H1 (cell line): ENCODE results near the gene KRT14. TPM values are rescaled to one million over a fixed set of nuclear protein-coding genes. Genes with fewer than 3 reads are reported as not detected.
A peak's percentile ranks its signal among the peaks of the same experiment; 100 is the strongest.

Experiments
- CTCF ChIA-PET: fragments of 300-600 bp; sonication (Branson Sonifier 250); formaldehyde crosslinking; loops from one replicate; lab custom pipeline; 2021; ENCODE audit not compliant: partially characterized antibody; lab: Charles Lee
- POLR2A ChIA-PET: fragments of 300-600 bp; sonication (Branson Sonifier 250); formaldehyde crosslinking; loops from one replicate; lab custom pipeline; 2021; ENCODE audit warnings: inconsistent platforms; ENCODE audit not compliant: partially characterized antibody; lab: Charles Lee
- DNase-seq, 2 experiments: peaks; one replicate each; pipeline versions ENCODE4 v3.0.0 to v3.0.0-alpha.2; 2010 to 2022; ENCODE audit warnings: low spot score in 2 of 2, low read depth in 1 of 2, mixed read lengths in 1 of 2
- FAIRE-seq: peaks from 2 replicates; lab custom pipeline; 2011; peaks lifted over from hg19 to GRCh38; lab: Jason Lieb, UNC
- H2AFZ ChIP-seq: 2 replicates; pipeline ENCODE4 v1.8.1; 2012; ENCODE audit warnings: low read length, inconsistent platforms
- H2AK5ac ChIP-seq: 2 replicates; pipeline ENCODE4 v1.6.1; 2013; ENCODE audit warnings: low read depth, low read length
- H2BK120ac ChIP-seq: replicated peaks from 2 replicates; pipeline ENCODE3; 2013; ENCODE audit warnings: low read depth, low read length, inconsistent platforms
- H2BK12ac ChIP-seq: 2 replicates; pipeline ENCODE4 v1.6.1; 2013; ENCODE audit warnings: low read depth, low read length
- H2BK15ac ChIP-seq: 2 replicates; pipeline ENCODE4 v1.6.1; 2013; ENCODE audit warnings: low read length
- H2BK20ac ChIP-seq: 2 replicates; pipeline ENCODE4 v1.6.1; 2013; ENCODE audit warnings: low read length
- H2BK5ac ChIP-seq: 2 replicates; pipeline ENCODE4 v1.6.1; 2013; ENCODE audit warnings: low read depth, low read length
- H3K14ac ChIP-seq: 2 replicates; pipeline ENCODE4 v1.6.1; 2013; ENCODE audit warnings: inconsistent platforms; ENCODE audit not compliant: insufficient read length
- H3K18ac ChIP-seq: 2 replicates; pipeline ENCODE4 v1.6.1; 2013; ENCODE audit warnings: low read length; ENCODE audit errors: extremely low read depth
- H3K23ac ChIP-seq: 2 replicates; pipeline ENCODE4 v1.6.1; 2013; ENCODE audit warnings: inconsistent platforms; ENCODE audit not compliant: insufficient read length
- H3K23me2 ChIP-seq: 2 replicates; pipeline ENCODE4 v1.6.1; 2013; ENCODE audit warnings: low read depth, low read length
- H3K27ac ChIP-seq: 2 replicates; pipeline ENCODE4 v1.6.1; 2011; ENCODE audit warnings: low read depth, low read length, inconsistent platforms
- H3K27me3 ChIP-seq, 4 experiments: replicated peaks in 1 of 4; 1 replicate in 1 of 4; 2 replicates in 3 of 4; pipeline versions ENCODE4 v1.6.1 to v1.8.1; 2011 to 2013; ENCODE audit warnings: low read length in 3 of 4, mild to moderate bottlenecking in 3 of 4, inconsistent platforms in 2 of 4, mixed read lengths in 2 of 4, moderate library complexity in 1 of 4; ENCODE audit not compliant: control insufficient read depth in 3 of 4, insufficient read depth in 3 of 4; ENCODE audit errors: extremely low read depth in 1 of 4
- H3K36me3 ChIP-seq, 4 experiments: 2 replicates each; pipeline versions ENCODE4 v1.6.1 to v1.8.1; 2011 to 2013; ENCODE audit warnings: mild to moderate bottlenecking in 4 of 4, low read length in 3 of 4, moderate library complexity in 2 of 4, control low read depth in 1 of 4, inconsistent platforms in 1 of 4; ENCODE audit not compliant: insufficient read depth in 4 of 4, control insufficient read depth in 2 of 4
- H3K4ac ChIP-seq: replicated peaks from 2 replicates; pipeline ENCODE3; 2013; ENCODE audit warnings: low read length, low read depth, mixed read lengths, inconsistent platforms; ENCODE audit not compliant: insufficient read length
- H3K4me1 ChIP-seq, 4 experiments: replicated peaks in 1 of 4; 1 replicate in 1 of 4; 2 replicates in 3 of 4; pipeline versions ENCODE4 v1.6.1 to v1.8.1; 2011 to 2013; ENCODE audit warnings: low read length in 3 of 4, inconsistent platforms in 2 of 4, mixed read lengths in 1 of 4; ENCODE audit not compliant: insufficient read depth in 4 of 4, control insufficient read depth in 3 of 4
- H3K4me2 ChIP-seq, 2 experiments: 2 replicates each; pipeline versions ENCODE4 v1.6.1 to v1.8.1; 2011 to 2013; ENCODE audit warnings: low read depth in 2 of 2, low read length in 2 of 2, control low read depth in 1 of 2, inconsistent platforms in 1 of 2, mild to moderate bottlenecking in 1 of 2; ENCODE audit not compliant: insufficient read depth in 1 of 2
- H3K4me3 ChIP-seq, 4 experiments: fragments of 200-600, 300-600 bp in 1 of 4; sonication (generic), shearing (Covaris generic), sonication (Bioruptor Twin) in 1 of 4; 2 replicates each; pipeline versions ENCODE4 v1.5.1 to v1.8.1; 2011 to 2016; ENCODE audit warnings: low read length in 4 of 4, low read depth in 3 of 4, control low read depth in 2 of 4, inconsistent platforms in 2 of 4, mild to moderate bottlenecking in 2 of 4, mixed read lengths in 1 of 4, moderate library complexity in 1 of 4; ENCODE audit not compliant: insufficient read depth in 2 of 4; ENCODE audit errors: extremely low read depth in 1 of 4
- H3K56ac ChIP-seq: replicated peaks from 2 replicates; pipeline ENCODE3; 2013; ENCODE audit warnings: low read depth, mild to moderate bottlenecking, mixed read lengths, low read length, inconsistent platforms; ENCODE audit not compliant: insufficient read length
- H3K79me1 ChIP-seq: 2 replicates; pipeline ENCODE4 v1.6.1; 2013; ENCODE audit warnings: low read depth, low read length, control low read depth
- H3K79me2 ChIP-seq, 2 experiments: 2 replicates each; pipeline versions ENCODE4 v1.6.1 to v1.8.1; 2012 to 2013; ENCODE audit warnings: low read length in 2 of 2, mild to moderate bottlenecking in 2 of 2, inconsistent platforms in 1 of 2; ENCODE audit not compliant: insufficient read depth in 2 of 2, control insufficient read depth in 1 of 2
- H3K9ac ChIP-seq, 4 experiments: replicated peaks in 1 of 4; 1 replicate in 1 of 4; 2 replicates in 3 of 4; pipeline versions ENCODE4 v1.6.1 to v1.8.1; 2011 to 2013; ENCODE audit warnings: low read depth in 3 of 4, low read length in 3 of 4, control low read depth in 2 of 4, mild to moderate bottlenecking in 2 of 4, moderate library complexity in 2 of 4, inconsistent platforms in 1 of 4; ENCODE audit errors: extremely low read depth in 1 of 4
- H3K9me3 ChIP-seq, 2 experiments: 2 replicates each; pipeline versions ENCODE4 v1.6.1 to v1.8.1; 2012 to 2013; ENCODE audit warnings: mild to moderate bottlenecking in 2 of 2, moderate library complexity in 2 of 2, control low read depth in 1 of 2, inconsistent platforms in 1 of 2, low read depth in 1 of 2, low read length in 1 of 2, mixed read lengths in 1 of 2; ENCODE audit not compliant: insufficient read depth in 2 of 2
- H4K20me1 ChIP-seq, 2 experiments: replicated peaks in 1 of 2; 2 replicates each; pipeline versions ENCODE3 to v1.8.1; 2011 to 2013; ENCODE audit warnings: inconsistent platforms in 2 of 2, low read length in 2 of 2, mild to moderate bottlenecking in 1 of 2; ENCODE audit not compliant: insufficient read depth in 2 of 2, control insufficient read depth in 1 of 2
- H4K5ac ChIP-seq: 2 replicates; pipeline ENCODE4 v1.6.1; 2013; ENCODE audit warnings: low read length, low read depth, mixed read lengths, inconsistent platforms; ENCODE audit not compliant: insufficient read length
- H4K8ac ChIP-seq: 2 replicates; pipeline ENCODE4 v1.8.0; 2013; ENCODE audit warnings: mild to moderate bottlenecking, moderate library complexity, low read length, inconsistent platforms; ENCODE audit not compliant: insufficient read depth; ENCODE audit errors: extremely low read depth
- H4K91ac ChIP-seq: replicated peaks from 2 replicates; pipeline ENCODE3; 2013; ENCODE audit warnings: low read length, mixed read lengths, inconsistent platforms; ENCODE audit not compliant: insufficient read length
- BCL11A ChIP-seq, 2 experiments: IDR thresholded peaks; one replicate each; pipeline ENCODE4 v1.6.1; 2011; ENCODE audit warnings: low read depth in 2 of 2, low read length in 2 of 2, mild to moderate bottlenecking in 2 of 2
- CBX5 ChIP-seq: fragments of 300-800, 300-1000 bp; sonication (generic); IDR thresholded peaks from 2 replicates; pipeline ENCODE4 v1.7.1; 2016; ENCODE audit warnings: antibody characterized with exemption, low read length, low read depth
- CEBPB ChIP-seq: IDR thresholded peaks from 2 replicates; pipeline ENCODE4 v1.6.1; 2012; ENCODE audit warnings: low read depth, low read length
- CHD1 ChIP-seq: IDR thresholded peaks from 2 replicates; pipeline ENCODE4 v1.6.1; 2012; ENCODE audit warnings: low read depth, low read length, improper control_type of control experiment
- EGR1 ChIP-seq: IDR thresholded peaks from 2 replicates; pipeline ENCODE4 v1.6.1; 2011; ENCODE audit warnings: low read depth, low read length, borderline replicate concordance
- EZH2 ChIP-seq: fragments of 200-600 bp; sonication (generic); IDR thresholded peaks from 2 replicates; pipeline ENCODE4 v1.7.1; 2012; ENCODE audit warnings: low read depth, mild to moderate bottlenecking, moderate library complexity, low read length, inconsistent platforms; ENCODE audit not compliant: severe bottlenecking
- GTF2F1 ChIP-seq: IDR thresholded peaks from 2 replicates; pipeline ENCODE4 v1.6.1; 2012; ENCODE audit warnings: low read depth, low read length, improper control_type of control experiment, borderline replicate concordance
- JUND ChIP-seq: IDR thresholded peaks from 2 replicates; pipeline ENCODE4 v1.6.1; 2011; ENCODE audit warnings: mild to moderate bottlenecking, improper control_type of control experiment, low read length
- NRF1 ChIP-seq: IDR thresholded peaks from 2 replicates; pipeline ENCODE4 v1.6.1; 2011; ENCODE audit warnings: mild to moderate bottlenecking, low read depth, low read length, improper control_type of control experiment
- RNF2 ChIP-seq: fragments of 200-900, 300-1000 bp; sonication (generic); IDR thresholded peaks from 2 replicates; pipeline ENCODE4 v1.7.1; 2016; ENCODE audit warnings: borderline replicate concordance, low read depth, mild to moderate bottlenecking, antibody characterized with exemption, low read length; ENCODE audit not compliant: poor library complexity, severe bottlenecking; ENCODE audit errors: missing control alignments
- RXRA ChIP-seq: IDR thresholded peaks from 2 replicates; pipeline ENCODE4 v1.6.1; 2011; ENCODE audit warnings: low read depth, mild to moderate bottlenecking, low read length, moderate library complexity; ENCODE audit not compliant: insufficient read depth
- SIRT6 ChIP-seq: IDR thresholded peaks from one replicate; pipeline ENCODE4 v1.7.1; 2012; ENCODE audit warnings: low read length, inconsistent platforms
- SP1 ChIP-seq: IDR thresholded peaks from 2 replicates; pipeline ENCODE4 v1.6.1; 2011; ENCODE audit warnings: low read depth, low read length
- SUZ12 ChIP-seq: fragments of 200-600 bp; sonication (generic); IDR thresholded peaks from 2 replicates; pipeline ENCODE4 v1.6.1; 2012; ENCODE audit warnings: mild to moderate bottlenecking, inconsistent platforms, low read length, moderate library complexity, mixed read lengths
- WGBS, 2 experiments: shearing (Covaris generic) in 1 of 2; methylation state at CpG; one replicate each; pipeline versions ENCODE4 v1.1.6 to v1.1.7; 2013 to 2015; ENCODE audit warnings: low lambda C conversion rate in 2 of 2, mixed read lengths in 2 of 2, inconsistent platforms in 1 of 2, low coverage in 1 of 2, missing lambda C conversion rate in 1 of 2; ENCODE audit not compliant: insufficient replicate concordance in 2 of 2, insufficient coverage in 1 of 2, insufficient read length in 1 of 2; ENCODE audit errors: extremely low coverage in 1 of 2, missing lambda C conversion rate in 1 of 2; 5-methylcytosine and 5-hydroxymethylcytosine counted together
- polyA plus RNA-seq, 7 experiments: library from polyadenylated mRNA; depleted of rRNA in 3 of 7; stranded (reverse) in 5 of 7; unstranded in 2 of 7; fragments of >200 nt in 5 of 7; fragments of 200-250 nt in 2 of 7; gene quantifications; 1 replicate in 5 of 7; 2 replicates in 1 of 7; 4 replicates in 1 of 7; pipeline versions ENCODE4 v1.2.1 to v1.2.3, GENCODE V29; 2011 to 2013; ENCODE audit warnings: missing spikeins in 2 of 7, mixed read lengths in 2 of 7
- total RNA-seq: library from RNA; stranded (reverse); fragmentation: NEBNext Ultra II Directional; extraction: Animal tissue kit (Norgen Biotek cat#: 25700); gene quantifications from 2 replicates; pipeline ENCODE4 v1.2.1, GENCODE V29; 2021

KRT14 gene
- total and polyA plus RNA-seq, 2 of the 8 experiments (the other 6 are each of a cell fraction or from before 2014, with no cell fraction given), result 0.35 TPM; not detected in 1

DNA sequence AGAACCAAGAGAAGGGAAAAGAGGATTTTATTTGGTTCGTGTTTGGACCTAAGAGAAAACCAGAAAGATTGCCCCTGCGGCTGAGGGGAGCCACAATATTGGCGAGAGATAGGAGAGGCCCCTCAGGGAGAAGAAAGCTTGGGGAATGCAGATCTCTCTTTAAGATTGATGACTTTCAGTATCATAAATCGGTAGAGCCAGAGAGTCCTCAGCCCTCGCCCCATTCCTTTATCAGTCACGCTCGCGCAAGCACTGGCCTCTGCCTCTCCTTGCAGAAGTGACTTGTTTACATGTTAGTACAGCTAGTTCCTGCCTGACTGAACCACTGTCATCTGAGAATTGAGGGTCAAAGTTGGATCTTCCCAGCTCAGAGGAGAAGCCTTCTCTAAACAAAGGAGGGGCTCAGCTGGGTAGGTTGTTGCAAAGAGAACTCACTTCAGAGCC, 37.1 kb downstream of the KRT14 start:
- DNase-seq (no peak), FAIRE-seq (no peak)
- Histone ChIP-seq H2BK20ac (no peak overlapping the region), H3K4me2 (no peak overlapping the region), H3K18ac (no peak overlapping the region), H2AK5ac (no peak overlapping the region), H2BK12ac (no peak overlapping the region; the same call in 1 of the 2 replicates), H3K27ac (no peak overlapping the region), H3K36me3 (no peaks in the 10 kb centered on the region), H3K79me1 (no peaks in the 10 kb centered on the region), H4K5ac (no peak overlapping the region), H3K27me3 (no peaks in the 10 kb centered on the region; a peak in 2 of 7 replicates), H3K23me2 (no peaks in the 10 kb centered on the region; the same call in 1 of the 2 replicates), H3K14ac (no peak overlapping the region), H3K23ac (no peak overlapping the region), H2AFZ (0 out of 2 replicates have a peak overlapping the region, but pooled peaks have one; percentile 7), H2BK15ac (no peak overlapping the region), H4K91ac (no peak overlapping the region), H3K56ac (no peak overlapping the region), H3K4me1 (peaks cover 4 to 19% (median 9%) of the 10 kb centered on the region in 4 experiments), H2BK5ac (no peak overlapping the region), H3K9me3 (no peaks in the 10 kb centered on the region; a peak in 1 of 4 replicates), H3K79me2 (no peaks in the 10 kb centered on the region), H3K4me3 (no peak overlapping the region), H3K4ac (no peak overlapping the region), H2BK120ac (no peak overlapping the region), H4K20me1 (no peaks in the 10 kb centered on the region), H4K8ac (no peak overlapping the region), H3K9ac (no peak overlapping the region)
- 82% methylated on average over 8 of the region's 8 CpGs; no CpG with 5 or more reads in 1 of the 2 experiments for WGBS, 2 experiments
- CTCF ChIA-PET, result interaction anchor here (0.7 to 21.2 kb wide), 81 partner anchors 9 to 1122 kb away, joined by 3 to 492 read pairs (median 6); partner anchors contain the start of genes EIF1, KRT13, KRT14 and KRT15
- POLR2A ChIA-PET, result interaction anchor here (0.9 to 16.2 kb wide), 17 partner anchors 9 to 139 kb away, joined by 3 to 293 read pairs (median 5); partner anchors contain the start of genes EIF1 and KRT19
- TF ChIP-seq CBX5, result no peak
- no peak for TF ChIP-seq EZH2
- no peak for TF ChIP-seq SUZ12
- TF ChIP-seq CEBPB, result no peak
- TF ChIP-seq RNF2, result no peak
- no peak for TF ChIP-seq NRF1
- TF ChIP-seq JUND, result no peak
- TF ChIP-seq RXRA, result no peak
- TF ChIP-seq SP1, result no peak
- TF ChIP-seq SIRT6, result no peak
- TF ChIP-seq EGR1, result no peak
- TF ChIP-seq BCL11A (IDR thresholded peaks at IDR 0.05; ENCODE audit: low read depth in 2 of 2, low read length in 2 of 2), result no peak
- TF ChIP-seq GTF2F1, result no peak
- TF ChIP-seq CHD1, result no peak
